Colonic mucosa (tissue), 4 donors: ENCODE results near the gene KRTAP4-2. TPM values are rescaled to one million over a fixed set of nuclear protein-coding genes. Genes with fewer than 3 reads are reported as not detected.
"Not testable (repeated sequence)": the region's sequence is repeated elsewhere in the genome, so short reads cannot be mapped to it uniquely, and the experiment has no call there.

Experiments used
- DNase-seq: peaks from one replicate; pipeline ENCODE4 v3.0.0-alpha.2; 2020
- H3K27ac ChIP-seq: fragments of 200-600 bp; one replicate; pipeline ENCODE4 v1.8.0; 2021
- H3K27me3 ChIP-seq: fragments of 200-600 bp; one replicate; pipeline ENCODE4 v1.8.0; 2021
- H3K36me3 ChIP-seq: fragments of 200-600 bp; one replicate; pipeline ENCODE4 v1.8.0; 2021
- H3K4me1 ChIP-seq: fragments of 200-600 bp; one replicate; pipeline ENCODE4 v1.8.0; 2021; ENCODE audit warnings: mild to moderate bottlenecking
- H3K4me3 ChIP-seq: fragments of 200-600 bp; one replicate; pipeline ENCODE4 v1.8.0; 2021
- H3K9ac ChIP-seq, 2 donors: one replicate each; pipeline ENCODE4 v1.7.0; 2013; ENCODE audit warnings: control low read depth in 2 of 2, low read depth in 2 of 2, low read length in 2 of 2
- H3K9me3 ChIP-seq: fragments of 200-600 bp; one replicate; pipeline ENCODE4 v1.8.0; 2021
- intact Hi-C: fragments of 100-400 bp; cut with DNase I; formaldehyde crosslinking; loops from one replicate; pipeline ENCODE4 v1.14.1; 2022
- total RNA-seq, 2 donors: library from RNA; stranded (reverse); fragmentation: NEBNext Ultra II Directional in 1 of 2; extraction: Animal tissue kit (Norgen Biotek cat#: 25700) in 1 of 2; gene quantifications; one replicate each; pipeline ENCODE4 v1.2.1, GENCODE V29; 2021
- TF ChIP-seq, protein P1 (sequence below): fragments of 200-600 bp; IDR thresholded peaks from one replicate; pipeline ENCODE4 v1.8.0; 2022; ENCODE audit warnings: antibody characterized with exemption, mild to moderate bottlenecking
- donor health status: healthy.
- donor health status: DM: no; HTN: no; CAD: no.
- donor health status: DM: no; HTN: no; CAD: no.

The KRTAP4-2 gene
- total RNA-seq, result not detected

DNA sequence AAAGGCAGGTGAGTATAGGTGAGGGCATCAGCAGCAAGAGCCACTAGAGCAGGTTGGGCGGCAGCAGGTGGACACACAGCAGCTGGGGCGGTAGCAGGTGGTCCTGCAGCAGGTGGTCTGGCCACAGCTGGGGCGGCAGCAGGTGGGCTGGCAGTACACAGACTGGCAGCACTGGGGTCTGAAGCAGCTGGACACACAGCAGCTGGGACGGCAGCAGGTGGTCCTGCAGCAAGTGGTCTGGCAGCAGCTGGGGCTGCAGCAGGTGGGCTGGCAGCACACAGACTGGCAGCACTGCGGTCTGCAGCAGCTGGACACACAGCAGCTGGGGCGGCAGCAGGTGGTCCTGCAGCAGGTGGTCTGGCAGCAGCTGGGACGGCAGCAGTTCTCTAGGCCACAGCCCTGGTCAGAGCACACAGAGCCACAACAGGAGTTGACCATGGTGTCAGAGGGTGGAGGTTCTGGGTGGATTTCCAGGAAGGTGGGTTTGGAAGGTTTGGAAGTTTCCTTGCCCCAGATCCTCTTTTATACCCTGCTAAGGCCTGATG lies at the start of gene KRTAP4-2:
KRTAP4-2 (minus strand) TSS at position 495 of the 545 bp plus-strand sequence; CDS start at position 438, 57 bp downstream.
- H3K36me3 ChIP-seq, result no peaks in the 10 kb centered on the region
- no peak within 1 kb of the TSS for H3K4me3 ChIP-seq
- DNase-seq, result no peak
- TF ChIP-seq, protein P1, sequence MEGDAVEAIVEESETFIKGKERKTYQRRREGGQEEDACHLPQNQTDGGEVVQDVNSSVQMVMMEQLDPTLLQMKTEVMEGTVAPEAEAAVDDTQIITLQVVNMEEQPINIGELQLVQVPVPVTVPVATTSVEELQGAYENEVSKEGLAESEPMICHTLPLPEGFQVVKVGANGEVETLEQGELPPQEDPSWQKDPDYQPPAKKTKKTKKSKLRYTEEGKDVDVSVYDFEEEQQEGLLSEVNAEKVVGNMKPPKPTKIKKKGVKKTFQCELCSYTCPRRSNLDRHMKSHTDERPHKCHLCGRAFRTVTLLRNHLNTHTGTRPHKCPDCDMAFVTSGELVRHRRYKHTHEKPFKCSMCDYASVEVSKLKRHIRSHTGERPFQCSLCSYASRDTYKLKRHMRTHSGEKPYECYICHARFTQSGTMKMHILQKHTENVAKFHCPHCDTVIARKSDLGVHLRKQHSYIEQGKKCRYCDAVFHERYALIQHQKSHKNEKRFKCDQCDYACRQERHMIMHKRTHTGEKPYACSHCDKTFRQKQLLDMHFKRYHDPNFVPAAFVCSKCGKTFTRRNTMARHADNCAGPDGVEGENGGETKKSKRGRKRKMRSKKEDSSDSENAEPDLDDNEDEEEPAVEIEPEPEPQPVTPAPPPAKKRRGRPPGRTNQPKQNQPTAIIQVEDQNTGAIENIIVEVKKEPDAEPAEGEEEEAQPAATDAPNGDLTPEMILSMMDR, result no peak
- H3K9ac ChIP-seq, result no peak within 1 kb of the TSS
- no peaks in the 10 kb centered on the region for H3K27me3 ChIP-seq
- intact Hi-C loops, result no loop called here
- H3K9me3 ChIP-seq, result no peaks in the 10 kb centered on the region
- no peak within 1 kb of the TSS for H3K27ac ChIP-seq
- no peaks in the 10 kb centered on the region for H3K4me1 ChIP-seq

DNA sequence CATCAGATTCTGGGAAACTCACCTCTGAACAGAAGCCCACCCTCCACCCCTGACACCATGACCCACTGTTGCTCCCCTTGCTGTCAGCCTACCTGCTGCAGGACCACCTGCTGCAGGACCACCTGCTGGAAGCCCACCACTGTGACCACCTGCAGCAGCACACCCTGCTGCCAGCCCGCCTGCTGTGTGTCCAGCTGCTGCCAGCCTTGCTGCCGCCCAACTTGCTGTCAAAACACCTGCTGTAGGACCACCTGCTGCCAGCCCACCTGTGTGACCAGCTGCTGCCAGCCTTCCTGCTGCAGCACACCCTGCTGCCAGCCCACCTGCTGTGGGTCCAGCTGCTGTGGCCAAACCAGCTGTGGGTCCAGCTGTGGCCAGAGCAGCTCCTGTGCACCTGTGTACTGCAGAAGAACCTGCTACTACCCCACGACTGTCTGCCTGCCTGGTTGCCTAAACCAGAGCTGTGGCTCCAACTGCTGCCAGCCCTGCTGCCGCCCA lies 48.6 kb upstream of the KRTAP4-2 start, which contains the start of gene KRTAP9-2:
KRTAP9-2 (plus strand) TSS at position 51 of the 498 bp plus-strand sequence; CDS start at position 58, 7 bp downstream.
- H3K36me3 ChIP-seq, intact Hi-C loops, H3K27ac ChIP-seq, H3K9ac ChIP-seq, H3K27me3 ChIP-seq, H3K9me3 ChIP-seq, H3K4me3 ChIP-seq, H3K4me1 ChIP-seq, DNase-seq: not testable (repeated sequence)

DNA sequence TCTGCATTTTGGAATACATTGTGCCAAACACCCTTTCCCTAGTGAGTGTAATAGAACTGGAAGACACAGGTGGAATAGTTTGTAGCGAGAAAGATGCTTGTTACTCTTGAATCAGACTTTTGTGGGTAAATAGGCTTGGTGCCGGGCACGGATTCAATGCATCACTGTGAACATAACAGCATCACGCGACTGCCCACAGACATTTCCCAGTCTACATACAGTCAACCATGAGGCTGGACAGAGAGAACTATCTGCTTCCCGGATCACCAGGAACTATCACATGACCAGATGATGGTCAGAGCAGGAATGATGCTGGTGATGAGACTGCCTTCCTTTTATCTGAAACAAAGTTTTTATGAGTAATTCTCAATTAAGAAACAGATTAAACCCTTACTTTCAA lies 48.0 kb upstream of the KRTAP4-2 start:
- intact Hi-C loops, result no loop called here
- TF ChIP-seq, protein P1, result no peak
- DNase-seq, result no peak
- Histone ChIP-seq H3K9ac (no peak overlapping the region), H3K4me1 (no peaks in the 10 kb centered on the region), H3K4me3 (no peak overlapping the region), H3K9me3 (no peaks in the 10 kb centered on the region), H3K27ac (no peak overlapping the region), H3K36me3 (no peaks in the 10 kb centered on the region), H3K27me3 (no peaks in the 10 kb centered on the region)

DNA sequence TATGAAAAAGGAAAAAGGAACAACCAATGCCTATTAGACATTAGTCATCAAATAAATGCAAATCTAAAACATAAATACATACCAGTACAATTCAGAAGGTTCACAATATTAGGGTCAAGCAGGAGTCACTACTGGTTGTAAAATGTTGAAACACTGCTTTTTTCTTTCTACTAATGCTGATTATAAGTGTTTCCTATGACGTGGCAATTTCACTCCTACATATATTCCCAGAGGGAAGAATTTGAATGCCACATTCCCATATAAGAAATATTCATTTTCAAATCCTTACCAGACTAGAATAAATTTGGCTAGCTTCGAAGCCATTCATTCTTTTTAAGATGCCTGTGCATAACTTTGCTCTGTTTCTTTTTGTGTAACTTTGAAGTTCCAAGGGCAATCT lies 45.8 kb upstream of the KRTAP4-2 start:
- Histone ChIP-seq H3K4me1 (no peaks in the 10 kb centered on the region), H3K27ac (no peak overlapping the region), H3K36me3 (no peaks in the 10 kb centered on the region), H3K9me3 (no peaks in the 10 kb centered on the region), H3K4me3 (no peak overlapping the region), H3K9ac (no peak overlapping the region), H3K27me3 (no peaks in the 10 kb centered on the region)
- TF ChIP-seq, protein P1, result no peak
- intact Hi-C loops, result no loop called here
- DNase-seq, result no peak

DNA sequence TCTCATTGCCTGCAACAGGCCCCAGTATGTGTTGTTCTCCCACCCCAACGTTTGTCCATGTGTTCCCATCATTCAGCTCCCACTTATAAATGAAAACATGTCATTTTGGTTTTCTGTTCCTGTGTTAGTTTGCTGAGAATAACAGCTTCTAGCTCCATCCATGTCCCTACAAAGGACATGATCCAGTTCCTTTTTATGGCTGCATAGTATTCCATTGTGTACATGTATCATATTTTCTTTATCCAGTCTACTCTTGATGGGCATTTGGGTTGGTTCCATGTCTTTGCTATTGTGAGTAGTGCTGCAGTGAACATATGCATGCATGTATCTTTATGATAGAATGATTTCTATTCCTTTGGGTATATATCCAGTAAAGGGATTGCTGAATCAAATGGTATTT lies 37.7 kb upstream of the KRTAP4-2 start:
- no peak overlapping the region for H3K9ac ChIP-seq
- no peaks in the 10 kb centered on the region for H3K9me3 ChIP-seq
- DNase-seq, result no peak
- no peaks in the 10 kb centered on the region for H3K4me1 ChIP-seq
- TF ChIP-seq, protein P1, result no peak
- H3K27me3 ChIP-seq, result no peaks in the 10 kb centered on the region
- H3K36me3 ChIP-seq, result no peaks in the 10 kb centered on the region
- H3K27ac ChIP-seq, result no peak overlapping the region
- intact Hi-C loops, result no loop called here
- H3K4me3 ChIP-seq, result no peak overlapping the region

DNA sequence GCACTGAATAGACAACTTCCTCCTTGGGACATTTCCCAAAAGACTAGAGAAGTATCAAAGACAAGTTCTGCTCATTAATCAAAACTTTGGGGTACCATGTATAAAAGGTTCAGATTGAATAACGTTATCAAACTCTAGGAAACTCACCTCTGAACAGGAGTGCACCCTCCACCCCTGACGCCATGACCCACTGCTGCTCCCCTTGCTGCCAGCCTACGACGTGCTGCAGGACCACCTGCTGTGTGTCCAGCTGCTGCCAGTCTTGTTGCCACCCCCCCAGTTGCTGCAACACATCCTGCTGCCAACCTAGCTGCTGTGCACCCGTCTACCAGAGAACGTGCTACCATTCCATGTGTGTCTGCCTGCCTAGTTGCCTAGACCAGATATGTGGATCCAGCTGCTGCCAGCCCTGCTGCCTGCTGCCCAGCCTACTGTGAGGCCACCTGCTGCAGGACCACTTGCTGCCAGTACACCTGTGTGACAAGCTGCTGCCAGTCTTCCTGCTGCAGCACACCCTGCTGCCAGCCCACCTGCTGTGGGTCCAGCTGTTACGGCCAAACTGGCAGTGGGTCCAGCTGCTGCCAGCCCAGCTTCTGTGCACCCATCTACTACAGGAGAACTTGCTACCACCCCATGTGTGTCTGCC lies 34.6 kb upstream of the KRTAP4-2 start:
- Histone ChIP-seq H3K36me3 (no peaks in the 10 kb centered on the region), H3K4me1 (no peaks in the 10 kb centered on the region), H3K4me3 (no peak overlapping the region), H3K9ac (no peak overlapping the region), H3K27me3 (no peaks in the 10 kb centered on the region), H3K27ac (no peak overlapping the region), H3K9me3 (no peaks in the 10 kb centered on the region)
- TF ChIP-seq, protein P1, result no peak
- intact Hi-C loops, result no loop called here
- no peak for DNase-seq
